Common myeloid progenitor, CD34-positive (primary cell): ENCODE data around the gene MYH1.

Experiments used
- CTCF ChIA-PET: fragments of 350-600 bp; sonication (Branson Sonifier 250); formaldehyde crosslinking; loops from one replicate; lab custom pipeline; 2021; ENCODE audit warnings: antibody characterized with exemption; lab: Charles Lee
- POLR2A ChIA-PET: fragments of 350-600 bp; sonication (Branson Sonifier 250); formaldehyde crosslinking; loops from one replicate; lab custom pipeline; 2021; ENCODE audit warnings: antibody characterized with exemption; lab: Charles Lee
- DNase-seq, 3 donors: peaks; one replicate each; pipeline versions ENCODE4 v3.0.0 to v3.0.0-alpha.2; 2013
- H3K27ac ChIP-seq, 2 experiments: 1 replicate in 1 of 2; 2 replicates in 1 of 2; pipeline ENCODE4 v1.7.0; 2013; ENCODE audit warnings: inconsistent platforms in 2 of 2, low read length in 2 of 2, mild to moderate bottlenecking in 2 of 2, low read depth in 1 of 2, moderate library complexity in 1 of 2; ENCODE audit not compliant: severe bottlenecking in 2 of 2, insufficient read depth in 1 of 2, poor library complexity in 1 of 2
- H3K27me3 ChIP-seq, 5 experiments: replicated peaks in 2 of 5; 1 replicate in 3 of 5; 2 replicates in 2 of 5; pipeline versions ENCODE4 v1.6.1 to v1.7.0; 2013; ENCODE audit warnings: low read length in 4 of 5, mild to moderate bottlenecking in 2 of 5, moderate library complexity in 2 of 5, inconsistent platforms in 1 of 5; ENCODE audit not compliant: insufficient read depth in 5 of 5, control insufficient read depth in 4 of 5
- H3K36me3 ChIP-seq, 4 experiments: 1 replicate in 2 of 4; 2 replicates in 2 of 4; pipeline versions ENCODE4 v1.6.1 to v1.7.0; 2013; ENCODE audit warnings: low read length in 3 of 4, control low read depth in 1 of 4, mild to moderate bottlenecking in 1 of 4; ENCODE audit not compliant: control insufficient read depth in 4 of 4, insufficient read depth in 4 of 4
- H3K4me1 ChIP-seq, 4 experiments: 1 replicate in 3 of 4; 2 replicates in 1 of 4; pipeline versions ENCODE4 v1.6.1 to v1.7.1; 2013; ENCODE audit warnings: low read length in 3 of 4, mild to moderate bottlenecking in 3 of 4, control low read depth in 1 of 4, inconsistent platforms in 1 of 4, moderate library complexity in 1 of 4; ENCODE audit not compliant: control insufficient read depth in 4 of 4, insufficient read depth in 4 of 4; ENCODE audit errors: control extremely low read depth in 1 of 4
- H3K4me3 ChIP-seq, 7 experiments: 1 replicate in 4 of 7; 2 replicates in 3 of 7; pipeline versions ENCODE4 v1.5.1 to v1.7.0; 2013; ENCODE audit warnings: mild to moderate bottlenecking in 7 of 7, low read length in 6 of 7, moderate library complexity in 6 of 7, inconsistent platforms in 2 of 7, low read depth in 2 of 7, control low read depth in 1 of 7; ENCODE audit not compliant: insufficient read depth in 4 of 7, control insufficient read depth in 1 of 7; ENCODE audit errors: extremely low read depth in 1 of 7
- H3K9me3 ChIP-seq, 5 experiments: 1 replicate in 4 of 5; 2 replicates in 1 of 5; pipeline versions ENCODE4 v1.6.1 to v1.7.1; 2013; ENCODE audit warnings: low read length in 4 of 5, mild to moderate bottlenecking in 2 of 5, inconsistent platforms in 1 of 5, low read depth in 1 of 5, moderate library complexity in 1 of 5; ENCODE audit not compliant: control insufficient read depth in 4 of 5, insufficient read depth in 2 of 5; ENCODE audit errors: control extremely low read depth in 1 of 5
- WGBS: methylation state at CpG from one replicate; pipeline ENCODE4 v1.1.5; 2013; ENCODE audit not compliant: insufficient coverage; 5-methylcytosine and 5-hydroxymethylcytosine counted together

Gene MYH1

DNA sequence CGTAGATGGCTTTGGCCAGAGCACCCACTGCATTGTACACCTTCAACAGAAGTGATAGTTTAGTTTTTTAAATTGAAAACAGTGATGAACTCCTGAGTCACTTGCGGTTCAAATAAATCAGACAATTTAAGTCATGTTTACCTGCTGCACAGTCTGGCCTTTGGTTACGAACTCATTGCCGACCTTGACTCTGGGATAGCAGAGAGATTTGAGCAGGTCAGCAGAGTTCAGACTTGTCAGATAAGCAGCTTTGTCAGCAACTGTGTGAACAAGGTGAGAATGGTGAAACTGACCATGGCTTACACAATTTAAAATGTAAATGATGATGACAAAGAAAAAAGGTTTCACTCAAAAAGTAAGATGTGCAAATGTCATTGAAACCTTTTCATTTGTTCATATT is 58.3 kb downstream of the MYH1 start:
- Histone ChIP-seq H3K4me3 (no peak overlapping the region), H3K36me3 (no peaks in the 10 kb centered on the region), H3K4me1 (no peaks in the 10 kb centered on the region), H3K27ac (no peak overlapping the region), H3K9me3 (no peaks in the 10 kb centered on the region), H3K27me3 (peaks cover 0 to 4% (median 2%) of the 10 kb centered on the region in 5 experiments)
- 97% methylated on average over 3 of the region's 4 CpGs for WGBS
- POLR2A ChIA-PET = no interaction called here
- DNase-seq = no peak
- CTCF ChIA-PET = no interaction called here

DNA sequence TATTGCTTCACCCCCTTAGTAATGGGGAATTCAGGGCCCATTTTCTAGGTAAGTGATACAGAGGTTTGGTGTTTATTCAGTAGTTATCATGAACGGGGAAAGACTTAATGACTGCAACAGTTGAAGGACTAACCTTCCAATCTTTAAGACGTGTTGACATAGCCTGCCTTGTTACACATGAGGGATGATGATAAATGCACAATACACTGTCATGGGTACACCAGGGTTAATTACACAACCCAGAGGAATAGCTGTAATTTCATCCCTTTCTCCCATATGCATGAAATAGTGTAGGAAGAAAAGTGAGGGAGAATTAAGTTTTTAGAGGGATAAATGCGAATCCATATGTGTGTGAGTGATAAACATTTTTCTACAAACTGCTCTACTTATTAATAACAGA is 59.6 kb downstream of the MYH1 start:
- no peak overlapping the region for H3K4me3 ChIP-seq
- 80% methylated on average over 2 of the region's 3 CpGs for WGBS
- H3K4me1 ChIP-seq = no peaks in the 10 kb centered on the region
- H3K9me3 ChIP-seq = no peaks in the 10 kb centered on the region
- ChIA-PET CTCF (no interaction called here), POLR2A (no interaction called here)
- H3K36me3 ChIP-seq = no peaks in the 10 kb centered on the region
- peaks cover 0 to 4% (median 2%) of the 10 kb centered on the region in 5 experiments for H3K27me3 ChIP-seq
- no peak for DNase-seq
- no peak overlapping the region for H3K27ac ChIP-seq

DNA sequence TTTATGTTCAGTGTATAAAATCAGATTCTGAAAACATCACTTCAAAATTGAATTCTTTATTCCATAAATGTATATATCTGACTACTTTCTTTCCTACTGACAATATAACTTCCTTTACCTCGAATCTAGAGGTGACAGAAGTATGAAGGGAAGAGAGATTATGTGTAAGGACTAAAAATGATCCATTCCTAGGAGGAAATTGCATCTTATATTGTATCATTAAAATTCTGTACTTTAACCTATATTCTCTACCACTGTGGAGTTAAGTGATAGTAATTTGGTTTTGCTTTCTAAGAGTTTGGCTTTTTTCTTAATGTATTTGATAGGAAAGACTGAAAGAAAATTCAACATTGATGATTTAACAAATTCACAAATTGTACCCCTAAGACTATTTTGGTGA is 60.4 kb downstream of the MYH1 start:
- DNase-seq = no peak
- no peak overlapping the region for H3K27ac ChIP-seq
- ChIA-PET CTCF (no interaction called here), POLR2A (no interaction called here)
- no peaks in the 10 kb centered on the region for H3K36me3 ChIP-seq
- WGBS = no CpG with 5 or more reads among the region's 1 CpG
- H3K9me3 ChIP-seq = no peaks in the 10 kb centered on the region
- no peaks in the 10 kb centered on the region for H3K4me1 ChIP-seq
- H3K27me3 ChIP-seq = peaks cover 0 to 4% (median 2%) of the 10 kb centered on the region in 5 experiments
- no peak overlapping the region for H3K4me3 ChIP-seq

DNA sequence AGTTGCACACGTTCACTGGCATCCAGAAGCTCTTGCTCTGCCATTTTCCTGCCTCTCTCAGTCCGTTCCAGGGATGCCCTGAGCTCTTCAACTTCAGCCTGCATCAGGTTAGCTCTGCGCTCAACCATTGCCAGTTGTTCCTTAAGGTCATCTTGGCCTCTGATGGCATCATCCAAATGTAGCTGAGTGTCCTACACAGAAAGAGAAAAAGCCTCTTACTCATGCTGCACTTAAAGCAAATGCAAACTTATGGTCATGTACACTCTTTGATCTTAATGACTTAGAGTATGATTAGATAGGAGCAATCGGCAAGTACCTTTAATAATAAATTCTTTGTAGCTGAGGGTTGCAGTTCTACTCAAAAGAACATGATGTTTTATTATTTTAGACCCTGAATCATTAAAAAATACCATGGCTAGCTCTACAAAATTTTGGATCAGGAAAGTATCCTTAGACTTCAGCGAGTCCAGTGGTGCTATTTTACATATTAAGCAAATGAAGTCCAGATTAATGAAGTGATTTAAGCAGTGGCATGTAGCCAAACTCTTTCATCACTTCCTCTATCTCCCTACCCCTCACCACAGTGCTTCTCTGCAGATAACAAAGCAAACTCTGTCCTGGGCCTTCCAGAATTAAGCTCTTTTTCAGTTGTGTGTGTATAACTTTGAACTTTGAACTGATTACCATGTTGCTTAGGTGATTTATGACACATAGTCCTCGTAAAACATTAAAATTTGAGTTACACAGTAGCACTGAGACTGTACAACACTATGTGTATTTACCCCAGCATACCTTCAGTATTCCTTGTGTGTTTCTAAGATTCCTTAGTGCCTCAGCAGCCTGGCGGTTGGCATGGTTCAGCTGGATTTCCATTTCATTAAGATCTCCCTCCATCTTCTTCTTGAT is 71.1 kb downstream of the MYH1 start:
- H3K36me3 ChIP-seq = no peaks in the 10 kb centered on the region
- POLR2A ChIA-PET = no interaction called here
- 94% methylated on average over 4 of the region's 7 CpGs for WGBS

More for the DNA sequence above, 71.1 kb downstream of the MYH1 start:
- Histone ChIP-seq H3K27ac (no peak overlapping the region), H3K4me3 (no peak overlapping the region), H3K27me3 (no peaks in the 10 kb centered on the region), H3K4me1 (no peaks in the 10 kb centered on the region), H3K9me3 (no peaks in the 10 kb centered on the region)
- CTCF ChIA-PET = interaction anchor here (1.0 kb wide), 1 partner anchor 53 kb away, joined by 3 read pairs; no protein-coding TSS in a partner anchor
- no peak for DNase-seq
